SK-N-SH (cell line): ENCODE data around the gene MFN1.

ENCODE experiments used
- FOSL2 ChIP-seq: IDR thresholded peaks from 2 replicates; pipeline ENCODE4 v1.4.0; 2012; ENCODE audit warnings: low read depth, mild to moderate bottlenecking, moderate library complexity, borderline replicate concordance
- RCOR1 ChIP-seq: fragments of 150-350 bp; IDR thresholded peaks from 2 replicates; pipeline ENCODE4 v1.6.1; 2017; ENCODE audit warnings: antibody characterized with exemption, low read length
- RXRA ChIP-seq: IDR thresholded peaks from 2 replicates; pipeline ENCODE4 v1.4.0; 2012; ENCODE audit warnings: low read depth, mild to moderate bottlenecking, borderline replicate concordance
- TAF1 ChIP-seq: IDR thresholded peaks from 2 replicates; pipeline ENCODE4 v1.6.1; 2012; ENCODE audit warnings: low read depth, mild to moderate bottlenecking, low read length, moderate library complexity, borderline replicate concordance
- TCF12 ChIP-seq: IDR thresholded peaks from 2 replicates; pipeline ENCODE4 v1.4.0; 2012
- TF ChIP-seq, protein P1 (sequence below): fragments of 200-600 bp; sonication (generic); IDR thresholded peaks from 2 replicates; pipeline ENCODE4 v1.6.1; 2017; ENCODE audit warnings: antibody characterized with exemption, mild to moderate bottlenecking, moderate library complexity

DNA sequence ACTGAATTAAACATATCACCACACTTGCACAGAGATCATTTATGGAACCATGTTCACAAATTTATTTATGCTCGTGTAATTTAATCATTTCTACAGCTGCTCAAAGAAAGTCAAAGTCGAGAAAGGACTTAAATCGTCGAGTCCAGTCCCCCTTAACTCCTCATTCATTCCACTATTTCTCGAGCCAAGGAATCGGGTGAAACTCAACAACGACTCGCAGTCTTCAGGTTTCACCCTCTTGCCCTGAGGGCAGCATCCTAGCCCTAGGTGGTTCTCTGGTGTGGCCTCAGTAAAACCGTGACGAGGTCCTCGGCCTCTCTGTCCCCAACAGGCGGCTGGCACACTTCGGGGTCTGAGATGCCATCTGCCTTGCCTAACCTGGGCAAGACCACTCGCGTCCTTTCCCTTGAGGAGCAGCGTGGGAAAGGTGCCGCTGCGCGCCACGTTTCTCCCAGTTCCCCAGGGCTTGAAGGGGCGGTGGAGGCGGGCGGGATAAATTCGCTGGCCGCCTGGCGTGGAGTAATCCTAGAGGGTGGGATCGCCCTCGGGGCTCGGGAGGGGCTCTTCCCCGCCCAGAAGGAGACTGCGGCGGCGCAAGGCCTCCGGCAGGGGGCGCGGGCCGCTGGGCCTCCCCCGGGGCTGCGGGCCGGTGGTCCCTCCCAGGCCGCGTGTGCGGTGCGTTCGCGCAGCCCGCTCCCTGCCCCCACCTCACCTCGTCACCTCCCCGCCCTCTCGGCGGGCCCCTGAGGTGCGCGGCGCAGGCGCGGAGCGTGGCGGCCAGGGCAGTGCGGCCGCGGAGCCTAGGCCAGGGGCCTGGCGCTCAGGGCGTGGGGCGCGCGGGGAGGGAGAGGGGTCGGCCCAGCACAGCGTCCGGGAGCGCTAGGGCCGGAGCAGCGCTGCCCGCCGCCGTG, 25.0 kb upstream of the MFN1 start, which contains the start of gene ZNF639:
- no peak for TF ChIP-seq TCF12
- TF ChIP-seq RCOR1 = no peak
- TF ChIP-seq FOSL2 = no peak
- TF ChIP-seq TAF1 = 0 out of 2 replicates have a peak, but pooled peaks have one; percentile 42
- TF ChIP-seq, protein P1, sequence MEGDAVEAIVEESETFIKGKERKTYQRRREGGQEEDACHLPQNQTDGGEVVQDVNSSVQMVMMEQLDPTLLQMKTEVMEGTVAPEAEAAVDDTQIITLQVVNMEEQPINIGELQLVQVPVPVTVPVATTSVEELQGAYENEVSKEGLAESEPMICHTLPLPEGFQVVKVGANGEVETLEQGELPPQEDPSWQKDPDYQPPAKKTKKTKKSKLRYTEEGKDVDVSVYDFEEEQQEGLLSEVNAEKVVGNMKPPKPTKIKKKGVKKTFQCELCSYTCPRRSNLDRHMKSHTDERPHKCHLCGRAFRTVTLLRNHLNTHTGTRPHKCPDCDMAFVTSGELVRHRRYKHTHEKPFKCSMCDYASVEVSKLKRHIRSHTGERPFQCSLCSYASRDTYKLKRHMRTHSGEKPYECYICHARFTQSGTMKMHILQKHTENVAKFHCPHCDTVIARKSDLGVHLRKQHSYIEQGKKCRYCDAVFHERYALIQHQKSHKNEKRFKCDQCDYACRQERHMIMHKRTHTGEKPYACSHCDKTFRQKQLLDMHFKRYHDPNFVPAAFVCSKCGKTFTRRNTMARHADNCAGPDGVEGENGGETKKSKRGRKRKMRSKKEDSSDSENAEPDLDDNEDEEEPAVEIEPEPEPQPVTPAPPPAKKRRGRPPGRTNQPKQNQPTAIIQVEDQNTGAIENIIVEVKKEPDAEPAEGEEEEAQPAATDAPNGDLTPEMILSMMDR = peak; percentile 73
- no peak for TF ChIP-seq RXRA
